Vagina (tissue), 2 donors: Measurements from ENCODE around the gene SLBP. TPM values are rescaled to one million over a fixed set of nuclear protein-coding genes. Genes with fewer than 3 reads are reported as not detected.
A peak's percentile ranks its signal among the peaks of the same experiment; 100 is the strongest.

Experiments
- DNase-seq, 2 donors: peaks; one replicate each; pipeline ENCODE4 v3.0.0-alpha.2; 2017; ENCODE audit errors: extremely low spot score in 2 of 2
- H3K27ac ChIP-seq: fragments of 200-600 bp; sonication (generic); one replicate; pipeline ENCODE4 v1.5.1; 2019
- H3K27me3 ChIP-seq: fragments of 200-600 bp; sonication (generic); one replicate; pipeline ENCODE4 v1.5.1; 2019
- H3K36me3 ChIP-seq, 2 donors: fragments of 200-600 bp; sonication (generic); one replicate each; pipeline ENCODE4 v1.5.1; 2017 to 2019
- H3K4me1 ChIP-seq: fragments of 200-600 bp; sonication (generic); one replicate; pipeline ENCODE4 v1.5.1; 2019
- H3K4me3 ChIP-seq, 2 donors: fragments of 200-600 bp; sonication (generic); 1 replicate in 1 of 2; 2 replicates in 1 of 2; pipeline ENCODE4 v1.5.1; 2016 to 2019
- H3K9me3 ChIP-seq: fragments of 200-600 bp; sonication (generic); one replicate; pipeline ENCODE4 v1.5.1; 2019
- POLR2A ChIP-seq, 2 donors: fragments of 450-650 bp; IDR thresholded peaks; one replicate each; pipeline ENCODE4 v1.6.1; 2017; ENCODE audit warnings: antibody characterized with exemption in 2 of 2, mild to moderate bottlenecking in 2 of 2, moderate library complexity in 2 of 2
- POLR2AphosphoS5 ChIP-seq, 2 donors: sonication (generic); formaldehyde crosslinking; IDR thresholded peaks; one replicate each; pipeline ENCODE4 v1.9.0; 2017; ENCODE audit warnings: antibody characterized with exemption in 2 of 2, mild to moderate bottlenecking in 2 of 2, low read depth in 1 of 2; ENCODE audit not compliant: insufficient read depth in 1 of 2
- intact Hi-C: fragments of 100-400 bp; cut with DNase I; formaldehyde crosslinking; loops from one replicate; pipeline ENCODE4 v1.15.1; 2023
- total RNA-seq: library from RNA; depleted of rRNA; stranded (reverse); fragments of >200 nt; gene quantifications from one replicate; pipeline ENCODE4 v1.2.3, GENCODE V29; 2016
- TF ChIP-seq, protein P1 (sequence below), 3 experiments: fragments of 450-650 bp in 2 of 3; fragments of 200-600 bp in 1 of 3; sonication (generic) in 1 of 3; IDR thresholded peaks; one replicate each; pipeline ENCODE4 v1.5.1; 2017 to 2019; ENCODE audit warnings: antibody characterized with exemption in 3 of 3, mild to moderate bottlenecking in 2 of 3, moderate library complexity in 2 of 3

SLBP gene
- total RNA-seq, 1 donor from 2014 or later = 49.6 TPM

DNA sequence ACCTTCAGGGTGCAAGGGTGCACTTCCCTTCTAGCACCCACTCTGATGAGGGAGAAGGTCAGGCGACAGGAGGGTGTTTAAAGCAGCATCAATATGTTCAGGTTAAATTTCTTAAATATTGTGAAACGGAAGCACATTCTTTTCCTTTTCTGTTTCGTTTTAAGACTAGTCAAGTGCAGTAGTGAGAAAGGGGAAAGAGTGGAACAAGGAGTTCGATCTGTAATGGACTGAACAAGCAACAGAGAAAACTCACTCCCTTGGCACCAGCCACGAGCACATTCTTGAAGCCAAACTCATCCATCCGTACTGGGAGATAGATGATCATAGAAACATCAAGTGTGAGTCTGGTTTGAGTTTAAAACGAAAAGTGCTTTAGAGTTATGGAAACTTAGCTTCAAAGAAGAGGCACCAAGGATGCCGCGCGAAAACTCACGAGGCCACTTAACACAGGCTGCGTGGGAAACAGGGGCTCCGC lies 28.8 kb downstream of the SLBP start:
- no peak for DNase-seq
- Histone ChIP-seq H3K9me3 (no peaks in the 10 kb centered on the region), H3K4me1 (peaks cover 19% of the 10 kb centered on the region), H3K27me3 (no peaks in the 10 kb centered on the region), H3K36me3 (no peaks in the 10 kb centered on the region), H3K4me3 (peak overlapping the region; percentile 71 to 81), H3K27ac (peak overlapping the region; percentile 64)
- intact Hi-C loops = no loop called here
- TF ChIP-seq POLR2A (IDR thresholded peaks at IDR 0.05) = no peak
- TF ChIP-seq, protein P1, sequence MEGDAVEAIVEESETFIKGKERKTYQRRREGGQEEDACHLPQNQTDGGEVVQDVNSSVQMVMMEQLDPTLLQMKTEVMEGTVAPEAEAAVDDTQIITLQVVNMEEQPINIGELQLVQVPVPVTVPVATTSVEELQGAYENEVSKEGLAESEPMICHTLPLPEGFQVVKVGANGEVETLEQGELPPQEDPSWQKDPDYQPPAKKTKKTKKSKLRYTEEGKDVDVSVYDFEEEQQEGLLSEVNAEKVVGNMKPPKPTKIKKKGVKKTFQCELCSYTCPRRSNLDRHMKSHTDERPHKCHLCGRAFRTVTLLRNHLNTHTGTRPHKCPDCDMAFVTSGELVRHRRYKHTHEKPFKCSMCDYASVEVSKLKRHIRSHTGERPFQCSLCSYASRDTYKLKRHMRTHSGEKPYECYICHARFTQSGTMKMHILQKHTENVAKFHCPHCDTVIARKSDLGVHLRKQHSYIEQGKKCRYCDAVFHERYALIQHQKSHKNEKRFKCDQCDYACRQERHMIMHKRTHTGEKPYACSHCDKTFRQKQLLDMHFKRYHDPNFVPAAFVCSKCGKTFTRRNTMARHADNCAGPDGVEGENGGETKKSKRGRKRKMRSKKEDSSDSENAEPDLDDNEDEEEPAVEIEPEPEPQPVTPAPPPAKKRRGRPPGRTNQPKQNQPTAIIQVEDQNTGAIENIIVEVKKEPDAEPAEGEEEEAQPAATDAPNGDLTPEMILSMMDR (IDR thresholded peaks at IDR 0.05) = no peak
- no peak for TF ChIP-seq POLR2AphosphoS5 (IDR thresholded peaks at IDR 0.05; ENCODE audit: insufficient read depth in 1 of 2, low read depth in 1 of 2)

DNA sequence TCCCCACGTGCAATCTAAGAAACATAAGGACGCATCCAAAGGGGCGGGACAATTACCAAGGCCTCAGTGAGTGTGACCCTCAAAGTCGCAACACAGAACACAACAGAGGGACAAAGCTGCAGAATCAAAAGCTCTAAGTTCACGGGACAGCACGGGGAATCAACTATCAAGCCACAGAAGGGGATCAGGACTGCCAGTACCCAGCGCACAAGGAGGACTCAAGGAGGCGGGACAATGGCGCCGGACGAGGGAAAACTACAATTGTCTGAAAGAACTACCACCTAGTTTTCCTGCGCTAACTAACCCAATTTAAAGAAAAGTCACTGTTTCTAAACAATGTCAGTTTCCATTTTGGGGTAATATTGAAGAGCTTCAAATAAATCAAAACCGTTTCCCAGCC lies 29.3 kb downstream of the SLBP start:
- Histone ChIP-seq H3K27ac (peak overlapping the region; percentile 64), H3K27me3 (no peaks in the 10 kb centered on the region), H3K36me3 (no peaks in the 10 kb centered on the region), H3K9me3 (no peaks in the 10 kb centered on the region), H3K4me1 (peaks cover 19% of the 10 kb centered on the region), H3K4me3 (peak overlapping the region in 1 of 2 donors; percentile 81)
- intact Hi-C loops = no loop called here
- DNase-seq = no peak
- TF ChIP-seq POLR2A (IDR thresholded peaks at IDR 0.05) (no peak), POLR2AphosphoS5 (IDR thresholded peaks at IDR 0.05; ENCODE audit: insufficient read depth in 1 of 2, low read depth in 1 of 2) (no peak)
- TF ChIP-seq, protein P1 (IDR thresholded peaks at IDR 0.05) = no peak

DNA sequence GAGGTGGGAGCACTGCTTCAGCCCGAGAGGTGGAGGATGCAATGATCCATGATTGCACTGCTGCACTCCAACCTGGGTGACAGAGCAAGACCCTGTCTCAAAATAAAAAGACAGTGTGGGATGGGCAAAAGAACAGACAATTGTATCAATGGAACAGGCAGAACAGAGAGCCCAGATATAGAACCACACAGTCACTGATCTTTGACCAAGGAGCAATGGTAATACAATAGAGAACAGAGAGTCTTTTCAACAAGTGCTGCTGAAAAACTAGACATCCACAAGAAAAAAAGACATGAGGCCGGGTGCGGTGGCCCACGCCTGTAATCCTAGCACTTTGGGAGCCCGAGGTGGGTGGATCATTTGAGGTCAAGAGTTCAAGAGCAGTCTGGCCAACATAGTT lies 33.9 kb downstream of the SLBP start:
- Histone ChIP-seq H3K27me3 (no peaks in the 10 kb centered on the region), H3K4me3 (no peak overlapping the region), H3K27ac (no peak overlapping the region), H3K9me3 (no peaks in the 10 kb centered on the region), H3K4me1 (peaks cover 5% of the 10 kb centered on the region), H3K36me3 (no peaks in the 10 kb centered on the region)
- TF ChIP-seq POLR2A (IDR thresholded peaks at IDR 0.05) (no peak), POLR2AphosphoS5 (IDR thresholded peaks at IDR 0.05; ENCODE audit: insufficient read depth in 1 of 2, low read depth in 1 of 2) (no peak)
- TF ChIP-seq, protein P1 (IDR thresholded peaks at IDR 0.05) = no peak
- intact Hi-C loops = no loop called here
- DNase-seq = no peak

DNA sequence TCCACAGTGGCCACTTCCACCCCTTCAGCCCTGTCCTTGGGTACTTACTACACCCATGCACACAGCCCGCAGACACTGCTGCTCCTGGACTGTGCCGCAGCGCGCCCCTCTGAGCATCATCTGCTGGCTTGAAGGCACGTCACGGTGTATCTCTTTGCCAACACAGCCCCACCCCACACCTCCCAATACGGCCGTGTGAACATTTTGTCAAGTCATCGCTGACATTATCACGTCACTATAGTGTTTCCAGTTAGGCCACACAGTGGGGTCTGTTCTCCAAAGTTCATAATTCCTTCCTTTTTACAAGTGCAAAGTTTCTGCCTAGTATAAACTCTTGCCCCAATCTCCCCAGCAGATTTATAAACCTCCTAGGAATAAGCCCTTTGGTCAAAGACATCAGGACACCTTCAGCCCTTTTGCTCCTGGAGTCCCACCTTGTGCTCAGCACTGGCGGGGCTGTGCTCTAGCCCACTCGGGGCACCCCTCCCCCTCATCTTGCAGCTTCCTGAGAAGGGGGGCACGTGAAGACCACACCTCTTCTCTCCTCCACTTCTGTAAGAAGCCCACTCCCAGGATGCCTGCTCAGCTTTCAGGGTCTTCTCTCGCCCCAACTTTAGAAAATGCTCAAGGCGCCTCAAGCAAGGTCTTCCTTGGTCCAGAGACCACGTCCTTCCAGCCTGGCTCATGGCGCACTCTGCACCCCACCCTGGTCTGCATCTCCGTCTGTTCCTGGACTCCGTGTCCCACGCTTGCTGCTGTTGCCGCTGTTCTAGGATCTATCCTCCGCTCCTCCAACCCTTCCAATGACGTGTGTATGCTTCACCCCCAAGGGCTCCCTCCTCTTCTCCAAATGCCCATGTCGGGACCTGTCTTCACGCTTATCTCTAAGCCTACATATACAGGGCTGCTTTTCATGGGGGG lies 35.3 kb downstream of the SLBP start:
- intact Hi-C loops = no loop called here
- Histone ChIP-seq H3K4me3 (no peak overlapping the region), H3K36me3 (no peaks in the 10 kb centered on the region), H3K27ac (no peak overlapping the region), H3K4me1 (no peaks in the 10 kb centered on the region), H3K9me3 (no peaks in the 10 kb centered on the region), H3K27me3 (no peaks in the 10 kb centered on the region)
- TF ChIP-seq, protein P1 (IDR thresholded peaks at IDR 0.05) = no peak
- no peak for TF ChIP-seq POLR2AphosphoS5 (IDR thresholded peaks at IDR 0.05; ENCODE audit: insufficient read depth in 1 of 2, low read depth in 1 of 2)
- no peak for DNase-seq

DNA sequence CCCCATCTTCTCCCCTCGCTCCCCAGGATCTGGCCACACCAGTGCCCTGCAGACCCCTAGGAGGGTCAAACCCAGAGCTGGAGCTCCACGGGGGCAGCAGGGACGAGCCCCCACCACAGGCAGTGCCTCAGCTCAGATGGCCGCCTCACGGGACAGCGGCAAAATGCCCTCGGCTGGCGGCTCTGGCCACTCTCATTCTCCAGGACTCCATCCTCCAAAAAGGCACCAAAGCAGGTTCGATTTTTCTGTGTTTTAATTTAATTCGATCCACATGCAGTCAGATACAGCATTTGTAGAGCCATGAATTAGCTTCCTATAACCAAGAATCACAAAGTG lies 36.3 kb downstream of the SLBP start:
- no peaks in the 10 kb centered on the region for H3K4me1 ChIP-seq
- intact Hi-C loops = no loop called here

More for the DNA sequence above, 36.3 kb downstream of the SLBP start:
- H3K9me3 ChIP-seq = no peaks in the 10 kb centered on the region
- H3K4me3 ChIP-seq = no peak overlapping the region
- H3K27ac ChIP-seq = no peak overlapping the region
- H3K27me3 ChIP-seq = no peaks in the 10 kb centered on the region
- no peaks in the 10 kb centered on the region for H3K36me3 ChIP-seq
- no peak for TF ChIP-seq POLR2AphosphoS5 (IDR thresholded peaks at IDR 0.05; ENCODE audit: insufficient read depth in 1 of 2, low read depth in 1 of 2)
- TF ChIP-seq, protein P1 (IDR thresholded peaks at IDR 0.05) = no peak
- TF ChIP-seq POLR2A (IDR thresholded peaks at IDR 0.05) = no peak
- DNase-seq = no peak
